Neural cell (in vitro differentiated cells): Measurements from ENCODE around the gene RHEBL1. TPM values are rescaled to one million over a fixed set of nuclear protein-coding genes. Genes with fewer than 3 reads are reported as not detected.

Source experiments
- H2AFZ ChIP-seq: fragments of 200-600, 300-800 bp; sonication (generic), shearing (Covaris generic); 2 replicates; pipeline ENCODE4 v1.6.0; 2014; ENCODE audit warnings: low read depth, mild to moderate bottlenecking, antibody characterized with exemption, low read length, moderate library complexity
- H3F3A ChIP-seq: fragments of 200-600 bp; shearing (Covaris generic); 2 replicates; pipeline ENCODE4 v1.6.1; 2016; ENCODE audit warnings: mild to moderate bottlenecking, moderate library complexity, mixed read lengths, antibody characterized with exemption, low read length; ENCODE audit not compliant: insufficient read depth, poor library complexity, severe bottlenecking
- H3K27ac ChIP-seq: fragments of 200-600, 300-800 bp; sonication (generic), shearing (Covaris generic); 2 replicates; pipeline ENCODE4 v1.5.1; 2014; ENCODE audit warnings: mild to moderate bottlenecking, low read length, moderate library complexity
- H3K27me3 ChIP-seq: fragments of 300-800, 200-600 bp; sonication (generic), shearing (Covaris generic); 2 replicates; pipeline ENCODE4 v1.6.0; 2014; ENCODE audit warnings: mild to moderate bottlenecking, low read depth, low read length, moderate library complexity; ENCODE audit not compliant: insufficient read depth
- H3K36me3 ChIP-seq: fragments of 300-800, 200-600 bp; sonication (generic), shearing (Covaris generic); 2 replicates; pipeline ENCODE4 v1.5.1; 2014; ENCODE audit warnings: mild to moderate bottlenecking, antibody characterized with exemption, low read length, moderate library complexity; ENCODE audit not compliant: insufficient read depth
- H3K4me2 ChIP-seq: fragments of 300-800, 200-600 bp; sonication (generic), shearing (Covaris generic); 2 replicates; pipeline ENCODE4 v1.6.0; 2014; ENCODE audit warnings: mild to moderate bottlenecking, low read length
- H3K4me3 ChIP-seq: fragments of 300-800, 200-600 bp; sonication (generic), shearing (Covaris generic); 2 replicates; pipeline ENCODE4 v1.5.1; 2014; ENCODE audit warnings: mild to moderate bottlenecking, low read length, moderate library complexity
- H3K79me2 ChIP-seq: fragments of 200-600 bp; shearing (Covaris generic); replicated peaks from 2 replicates; pipeline ENCODE4 v1.6.0; 2014; ENCODE audit warnings: mild to moderate bottlenecking, low read length, moderate library complexity; ENCODE audit not compliant: insufficient read depth
- H3K9ac ChIP-seq: fragments of 300-800, 200-600 bp; sonication (generic), shearing (Covaris generic); 2 replicates; pipeline ENCODE4 v1.6.1; 2016; ENCODE audit warnings: mild to moderate bottlenecking, low read length, mixed read lengths
- H3K9me2 ChIP-seq: fragments of 200-600 bp; shearing (Covaris generic); 2 replicates; pipeline ENCODE4 v1.6.1; 2016; ENCODE audit warnings: mild to moderate bottlenecking, low read length, mixed read lengths; ENCODE audit not compliant: insufficient read depth
- H3K9me3 ChIP-seq: fragments of 200-600, 300-800 bp; sonication (generic), shearing (Covaris generic); 2 replicates; pipeline ENCODE4 v1.6.1; 2016; ENCODE audit warnings: mild to moderate bottlenecking, mixed run types, low read length, moderate library complexity, mixed read lengths
- H4K20me1 ChIP-seq: fragments of 200-600 bp; shearing (Covaris generic); 2 replicates; pipeline ENCODE4 v1.6.1; 2016; ENCODE audit warnings: mild to moderate bottlenecking, mixed run types; ENCODE audit not compliant: insufficient read depth
- CTCF ChIP-seq: fragments of 450-650 bp; IDR thresholded peaks from 2 replicates; pipeline ENCODE4 v1.5.1; 2014; ENCODE audit warnings: antibody characterized with exemption, mild to moderate bottlenecking, moderate library complexity; ENCODE audit not compliant: poor library complexity, severe bottlenecking
- EP300 ChIP-seq: fragments of 450-650 bp; conservative IDR thresholded peaks from 2 replicates; pipeline ENCODE4 v1.6.1; 2014; ENCODE audit warnings: antibody characterized with exemption, mild to moderate bottlenecking, moderate library complexity; ENCODE audit not compliant: poor library complexity, severe bottlenecking
- EZH2 ChIP-seq: fragments of 200-600, 300-800 bp; shearing (Covaris generic), sonication (generic); IDR thresholded peaks from 2 replicates; pipeline ENCODE4 v1.6.1; 2014; ENCODE audit warnings: antibody characterized with exemption, low read length, borderline replicate concordance, mild to moderate bottlenecking; ENCODE audit not compliant: insufficient read depth, poor library complexity, severe bottlenecking
- MXI1 ChIP-seq: fragments of 450-650 bp; conservative IDR thresholded peaks from 2 replicates; pipeline ENCODE4 v1.6.1; 2014; ENCODE audit warnings: antibody characterized with exemption, mild to moderate bottlenecking; ENCODE audit not compliant: poor library complexity, severe bottlenecking
- POLR2AphosphoS5 ChIP-seq: IDR thresholded peaks from 2 replicates; pipeline ENCODE4 v1.6.1; 2012
- RAD21 ChIP-seq: fragments of 450-650 bp; conservative IDR thresholded peaks from 2 replicates; pipeline ENCODE4 v1.6.1; 2014; ENCODE audit warnings: antibody characterized with exemption, mild to moderate bottlenecking, moderate library complexity
- REST ChIP-seq: IDR thresholded peaks from 2 replicates; pipeline ENCODE4 v1.6.1; 2012; ENCODE audit warnings: borderline replicate concordance
- SMC3 ChIP-seq: fragments of 450-650 bp; conservative IDR thresholded peaks from 2 replicates; pipeline ENCODE4 v1.6.1; 2014; ENCODE audit warnings: antibody characterized with exemption, mild to moderate bottlenecking, moderate library complexity; ENCODE audit not compliant: poor library complexity
- TAF1 ChIP-seq: IDR thresholded peaks from 2 replicates; pipeline ENCODE4 v1.6.1; 2012; ENCODE audit warnings: low read depth
- polyA plus RNA-seq: library from polyadenylated mRNA; depleted of rRNA; stranded (reverse); fragments of >200 nt; gene quantifications from 2 replicates; pipeline ENCODE4 v1.2.3, GENCODE V29; 2014

RHEBL1 gene
- polyA plus RNA-seq, 1 donor from 2014 or later, result 0.68 TPM

GRCh38 chr12:49027846-49028555 lies 41.8 kb downstream of the RHEBL1 start:
- no peak for TF ChIP-seq RAD21
- TF ChIP-seq REST, result no peak
- TF ChIP-seq POLR2AphosphoS5, result no peak
- no peak for TF ChIP-seq CTCF
- TF ChIP-seq SMC3, result no peak
- no peak for TF ChIP-seq EZH2
- TF ChIP-seq TAF1, result no peak
- TF ChIP-seq MXI1, result no peak
- Histone ChIP-seq H3K27ac (no peak overlapping the region), H3K9me3 (no peaks in the 10 kb centered on the region), H3K27me3 (no peaks in the 10 kb centered on the region), H3K79me2 (no peaks in the 10 kb centered on the region), H3K36me3 (no peaks in the 10 kb centered on the region), H3K9me2 (no peaks in the 10 kb centered on the region), H3F3A (no peaks in the 10 kb centered on the region), H2AFZ (no peak overlapping the region), H3K4me2 (no peak overlapping the region), H3K4me3 (no peak overlapping the region), H4K20me1 (no peaks in the 10 kb centered on the region), H3K9ac (no peak overlapping the region)

- Histone ChIP-seq H4K20me1 (no peaks in the 10 kb centered on the region), H2AFZ (no peak overlapping the region), H3K79me2 (no peaks in the 10 kb centered on the region), H3K27me3 (no peaks in the 10 kb centered on the region), H3K27ac (no peak overlapping the region), H3K9me2 (no peaks in the 10 kb centered on the region), H3K9me3 (no peaks in the 10 kb centered on the region), H3K36me3 (no peaks in the 10 kb centered on the region), H3F3A (no peaks in the 10 kb centered on the region), H3K4me3 (no peak overlapping the region), H3K4me2 (no peak overlapping the region), H3K9ac (no peak overlapping the region)
- TF ChIP-seq CTCF (no peak), EZH2 (no peak), EP300 (no peak), MXI1 (no peak), TAF1 (no peak), SMC3 (no peak), REST (no peak), RAD21 (no peak), POLR2AphosphoS5 (no peak)
These were observed 42.9 kb downstream of the RHEBL1 start for GRCh38 chr12:49026678-49027480.
